Fibroblast of villous mesenchyme (primary cell): ENCODE measurements around the gene KRTAP3-1. TPM values are rescaled to one million over a fixed set of nuclear protein-coding genes. Genes with fewer than 3 reads are reported as not detected.
"Not testable (repeated sequence)": the region's sequence is repeated elsewhere in the genome, so short reads cannot be mapped to it uniquely, and the experiment has no call there.

Experiments used
- DNase-seq: peaks from one replicate; pipeline ENCODE4 v3.0.0-alpha.2; 2010; ENCODE audit warnings: low read depth
- H3K4me3 ChIP-seq: 2 replicates; pipeline ENCODE4 v1.5.1; 2011; ENCODE audit warnings: low read depth, mild to moderate bottlenecking, low read length
- CTCF ChIP-seq: IDR thresholded peaks from 2 replicates; pipeline ENCODE4 v1.5.1; 2012; ENCODE audit warnings: low read depth, mild to moderate bottlenecking, low read length; ENCODE audit not compliant: insufficient read depth
- total RNA-seq: library from RNA; depleted of rRNA; stranded (reverse); fragments of >200 nt; gene quantifications from 2 replicates; pipeline ENCODE4 v1.2.3, GENCODE V29; 2012

Gene KRTAP3-1
- total RNA-seq, 1 donor, result not detected

GRCh38 chr17:41042953-41043352, 34.0 kb upstream of the KRTAP3-1 start:
- DNase-seq, result no peak
- H3K4me3 ChIP-seq, result no peak overlapping the region
- TF ChIP-seq CTCF, result no peak

GRCh38 chr17:41040783-41041571, 32.0 kb upstream of the KRTAP3-1 start, which contains the start of gene KRTAP1-1:
TSS of gene KRTAP1-1 (minus strand) at chr17:41041450. CDS start at chr17:41041397, 53 bp downstream.
- not testable (repeated sequence) for DNase-seq

GRCh38 chr17:41037853-41038350, 29.0 kb upstream of the KRTAP3-1 start:
- no peak for DNase-seq
- no peak overlapping the region for H3K4me3 ChIP-seq
- no peak for TF ChIP-seq CTCF

More at GRCh38 chr17:41040783-41041571, 32.0 kb upstream of the KRTAP3-1 start, which contains the start of gene KRTAP1-1:
- H3K4me3 ChIP-seq, result not testable (repeated sequence)

GRCh38 chr17:41034346-41034935, 25.5 kb upstream of the KRTAP3-1 start, which contains the start of gene KRTAP1-3:
TSS of gene KRTAP1-3 (minus strand) at chr17:41034874. CDS start at chr17:41034821, 53 bp downstream.
- H3K4me3 ChIP-seq, DNase-seq: not testable (repeated sequence)

GRCh38 chr17:41029633-41030245, 20.8 kb upstream of the KRTAP3-1 start, which contains the start of gene KRTAP1-4:
TSS of gene KRTAP1-4 (minus strand) at chr17:41030195. CDS start at chr17:41030078, 117 bp downstream.
- H3K4me3 ChIP-seq, result no peak within 1 kb of the TSS
- no peak for TF ChIP-seq CTCF
- no peak for DNase-seq

- DNase-seq, result peak; percentile 92
- no peak within 1 kb of the TSS for H3K4me3 ChIP-seq
- TF ChIP-seq CTCF, result no peak
These were observed 18.0 kb upstream of the KRTAP3-1 start, which contains the start of gene KRTAP1-5 for GRCh38 chr17:41026715-41027471. TSS of gene KRTAP1-5 (minus strand) at chr17:41027208. CDS start at chr17:41027155, 53 bp downstream.

GRCh38 chr17:41024697-41025096, 15.8 kb upstream of the KRTAP3-1 start:
- peak; percentile 46 for DNase-seq
- H3K4me3 ChIP-seq, result no peak overlapping the region
- no peak for TF ChIP-seq CTCF
